ENCODE data around the gene CELA3B. TPM values are rescaled to one million over a fixed set of nuclear protein-coding genes. Genes with fewer than 3 reads are reported as not detected.

The CELA3B gene
- not detected in 5 replicates for total RNA-seq (2022; extraction: Qiagen RNA extraction)

GRCh38 chr1:21976703-21977239, at the start of gene CELA3B:
Gene CELA3B (plus strand): TSS chr1:21977022. CDS start chr1:21977040, 18 bp downstream.

DNA sequence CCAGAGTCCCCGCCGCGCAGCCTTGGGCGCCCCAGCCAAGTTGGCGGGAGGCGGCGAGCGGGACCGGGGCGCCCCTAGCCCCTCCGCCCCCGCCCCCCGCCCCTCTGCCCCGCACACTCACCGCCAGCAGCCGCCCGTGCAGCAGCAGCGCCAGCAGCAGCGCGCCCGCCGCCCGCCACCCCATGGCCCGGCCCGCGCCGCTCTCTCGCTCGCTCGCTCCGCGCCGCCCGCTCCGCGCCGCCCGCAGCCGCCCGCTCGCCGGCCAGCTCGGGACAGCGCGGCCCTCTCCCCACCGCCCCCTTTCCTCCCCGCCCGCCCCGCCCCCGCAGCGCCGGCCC, 39.8 kb upstream of the CELA3B start, which contains the start of gene HSPG2:
TSS of gene HSPG2 (minus strand) at position 277 of the 338 bp plus-strand sequence. CDS start at position 184, 93 bp downstream.

DNA sequence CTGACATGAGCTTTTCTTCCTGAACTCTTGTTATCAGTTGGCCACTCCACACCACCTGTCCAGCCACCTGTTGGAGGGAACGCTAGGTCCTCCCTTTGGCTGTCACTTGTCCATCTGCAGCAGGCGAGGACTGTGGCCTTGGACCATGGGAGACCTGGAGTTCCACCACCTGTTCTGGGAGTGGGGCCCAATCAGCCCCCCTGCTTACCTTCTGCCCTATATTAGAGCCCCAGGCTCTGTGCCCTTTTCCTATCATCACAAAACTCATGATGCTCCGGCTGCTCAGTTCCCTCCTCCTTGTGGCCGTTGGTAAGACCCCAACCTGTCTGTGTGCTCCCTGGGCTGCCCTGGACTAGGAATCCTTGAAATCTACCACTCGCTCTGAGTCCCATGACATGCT, 24.6 kb downstream of the CELA3B start, which contains the start of gene CELA3A:
TSS of gene CELA3A (plus strand) at position 249 of the 400 bp plus-strand sequence. CDS start at position 267, 18 bp downstream.

Other genes starting within 250 kb of the CELA3B start
- gene USP48, start 193.9 kb upstream of the CELA3B start, total RNA-seq (2022; extraction: Qiagen RNA extraction): 13.9 to 20.6 TPM (median 16.5 TPM) in 5 replicates
- gene LDLRAD2, start 164.8 kb upstream of the CELA3B start, total RNA-seq (2022; extraction: Qiagen RNA extraction): 0.02 to 0.18 TPM (median 0.09 TPM) in 5 replicates
- gene HSPG2, start 39.7 kb upstream of the CELA3B start, total RNA-seq (2022; extraction: Qiagen RNA extraction): 65.1 to 81.4 TPM (median 77.4 TPM) in 5 replicates
- gene CELA3A, start 24.6 kb downstream of the CELA3B start, total RNA-seq (2022; extraction: Qiagen RNA extraction): not detected in 5 replicates
- gene CDC42, start 75.7 kb downstream of the CELA3B start, total RNA-seq (2022; extraction: Qiagen RNA extraction): 150 to 217 TPM (median 161 TPM) in 5 replicates
- gene WNT4, start 166.1 kb downstream of the CELA3B start, total RNA-seq (2022; extraction: Qiagen RNA extraction): 0.10 to 0.44 TPM (median 0.23 TPM) in 5 replicates

All from A549 treated with Hydrocortisone at 1 μM for 4 hours (cell line).